Caco-2 (cell line): ENCODE data around the gene PANX1. TPM values are rescaled to one million over a fixed set of nuclear protein-coding genes. Genes with fewer than 3 reads are reported as not detected.
A peak's percentile ranks its signal among the peaks of the same experiment; 100 is the strongest.

Source experiments
- BruUV-seq: library from RNA; stranded (reverse); fragments of 400-500 nt; replicated peaks from 2 replicates; lab custom pipeline; 2021; lab: Mats Ljungman, UMichigan
- CTCF ChIA-PET: fragments of 300-600 bp; sonication (Branson Sonifier 250); formaldehyde crosslinking; loops from one replicate; lab custom pipeline; 2022; ENCODE audit warnings: antibody characterized with exemption; lab: Charles Lee
- POLR2A ChIA-PET: fragments of 300-600 bp; sonication (Branson Sonifier 250); formaldehyde crosslinking; loops from one replicate; lab custom pipeline; 2022; ENCODE audit warnings: antibody characterized with exemption; lab: Charles Lee
- DNase-seq, 2 experiments: peaks; one replicate each; pipeline versions ENCODE4 v3.0.0 to v3.0.0-alpha.2; 2020 to 2022
- H3K27me3 ChIP-seq: replicated peaks from 2 replicates; pipeline ENCODE4 v1.6.0; 2011; ENCODE audit warnings: low read length; ENCODE audit not compliant: control insufficient read depth, insufficient read depth
- H3K36me3 ChIP-seq: 2 replicates; pipeline ENCODE4 v1.5.1; 2011; ENCODE audit warnings: low read length; ENCODE audit not compliant: control insufficient read depth, insufficient read depth
- H3K4me1 ChIP-seq: fragments of 250-450 bp; sonication (Bioruptor Pico); 2 replicates; pipeline ENCODE4 v1.5.1; 2020; ENCODE audit warnings: mild to moderate bottlenecking
- H3K4me3 ChIP-seq: 2 replicates; pipeline ENCODE4 v1.5.1; 2011; ENCODE audit warnings: low read depth, mild to moderate bottlenecking, control low read depth, low read length
- H3K9me3 ChIP-seq: fragments of 250-450 bp; sonication (Bioruptor Pico); 2 replicates; pipeline ENCODE4 v1.5.1; 2020; ENCODE audit warnings: mild to moderate bottlenecking, moderate library complexity
- H3K27ac Mint-ChIP-seq: one replicate; pipeline ENCODE4 v1.8.0; 2022; ENCODE audit warnings: mixed read lengths; ENCODE audit not compliant: unreplicated experiment
- H3K27me3 Mint-ChIP-seq: one replicate; pipeline ENCODE4 v1.8.0; 2022; ENCODE audit warnings: mixed read lengths; ENCODE audit not compliant: insufficient read depth, unreplicated experiment
- H3K36me3 Mint-ChIP-seq: one replicate; pipeline ENCODE4 v1.8.0; 2022; ENCODE audit warnings: mild to moderate bottlenecking, mixed read lengths; ENCODE audit not compliant: insufficient read depth, unreplicated experiment
- H3K4me1 Mint-ChIP-seq: one replicate; pipeline ENCODE4 v1.8.0; 2022; ENCODE audit warnings: low read depth, mixed read lengths; ENCODE audit not compliant: unreplicated experiment
- H3K4me3 Mint-ChIP-seq: one replicate; pipeline ENCODE4 v1.8.0; 2022; ENCODE audit warnings: mild to moderate bottlenecking, moderate library complexity, mixed read lengths; ENCODE audit not compliant: unreplicated experiment
- H3K9me3 Mint-ChIP-seq: one replicate; pipeline ENCODE4 v1.8.0; 2022; ENCODE audit warnings: mixed read lengths; ENCODE audit not compliant: unreplicated experiment
- CTCF ChIP-seq, 2 experiments: fragments of 200-600 bp in 1 of 2; IDR thresholded peaks; 1 replicate in 1 of 2; 2 replicates in 1 of 2; pipeline versions ENCODE4 v1.5.1 to v1.8.0; 2011 to 2022; ENCODE audit warnings: antibody characterized with exemption in 1 of 2, control low read depth in 1 of 2, inconsistent platforms in 1 of 2, low read depth in 1 of 2, low read length in 1 of 2, mild to moderate bottlenecking in 1 of 2, moderate library complexity in 1 of 2; ENCODE audit not compliant: insufficient read depth in 1 of 2, severe bottlenecking in 1 of 2, unreplicated experiment in 1 of 2
- intact Hi-C: fragments of 100-400 bp; cut with micrococcal nuclease; formaldehyde crosslinking; loops from one replicate; pipeline ENCODE4 v1.10.0; 2022; ENCODE audit not compliant: unreplicated experiment
- total RNA-seq: library from RNA; stranded (reverse); gene quantifications from 2 replicates; pipeline ENCODE4 v1.2.3, GENCODE V29; 2022

The PANX1 gene
- total RNA-seq, 1 experiment from 2014 or later = 33.1 TPM

- BruUV-seq = no TSS peak
Observed at GRCh38 chr11:94088906-94089305, 39.7 kb upstream of the PANX1 start.

GRCh38 chr11:94089341-94089740, 39.3 kb upstream of the PANX1 start:
- Histone ChIP-seq H3K9me3 (peaks cover 4% of the 10 kb centered on the region; the same call in 1 of the 2 replicates), H3K36me3 (no peaks in the 10 kb centered on the region)
- POLR2A ChIA-PET = no interaction called here

More at GRCh38 chr11:94088906-94089305, 39.7 kb upstream of the PANX1 start:
- Mint-ChIP-seq H3K4me3 (no peak overlapping the region), H3K4me1 (peaks cover 32% of the 10 kb centered on the region), H3K27me3 (no peaks in the 10 kb centered on the region), H3K9me3 (peaks cover 38% of the 10 kb centered on the region), H3K36me3 (no peaks in the 10 kb centered on the region), H3K27ac (peak overlapping the region; percentile 65)
- intact Hi-C loops = no loop called here
- ChIA-PET POLR2A (no interaction called here), CTCF (no interaction called here)
- no peaks in the 10 kb centered on the region for H3K27me3 ChIP-seq
- peaks cover 31% of the 10 kb centered on the region for H3K4me1 ChIP-seq
- no peak for DNase-seq
- peaks cover 4% of the 10 kb centered on the region; the same call in 1 of the 2 replicates for H3K9me3 ChIP-seq
- H3K4me3 ChIP-seq = no peak overlapping the region
- no peak for TF ChIP-seq CTCF (IDR thresholded peaks at IDR 0.05; ENCODE audit: insufficient read depth in 1 of 2, low read depth in 1 of 2, low read length in 1 of 2, severe bottlenecking in 1 of 2, unreplicated experiment in 1 of 2)
- no peaks in the 10 kb centered on the region for H3K36me3 ChIP-seq

GRCh38 chr11:94090401-94090800, 38.2 kb upstream of the PANX1 start:
- DNase-seq = peak; percentile 44 to 76
- H3K36me3 ChIP-seq = no peaks in the 10 kb centered on the region
- no peaks in the 10 kb centered on the region for H3K27me3 ChIP-seq
- Mint-ChIP-seq H3K9me3 (peaks cover 38% of the 10 kb centered on the region), H3K27me3 (no peaks in the 10 kb centered on the region), H3K4me3 (no peak overlapping the region), H3K4me1 (peaks cover 32% of the 10 kb centered on the region), H3K27ac (peak overlapping the region; percentile 12), H3K36me3 (no peaks in the 10 kb centered on the region)
- POLR2A ChIA-PET = no interaction called here
- no TSS peak for BruUV-seq
- TF ChIP-seq CTCF (IDR thresholded peaks at IDR 0.05; ENCODE audit: insufficient read depth in 1 of 2, low read depth in 1 of 2, low read length in 1 of 2, severe bottlenecking in 1 of 2, unreplicated experiment in 1 of 2) = no peak
- peaks cover 31% of the 10 kb centered on the region for H3K4me1 ChIP-seq
- intact Hi-C loops = loop anchor here (2.0 kb wide), 1 partner anchor 38 kb away; the partner anchor contains the start of gene PANX1
- H3K9me3 ChIP-seq = peaks cover 4% of the 10 kb centered on the region; the same call in 1 of the 2 replicates
- CTCF ChIA-PET = interaction anchor here (0.7 kb wide), 1 partner anchor 195 kb away, joined by 3 read pairs; no protein-coding TSS in a partner anchor
- H3K4me3 ChIP-seq = no peak overlapping the region

More at GRCh38 chr11:94089341-94089740, 39.3 kb upstream of the PANX1 start:
- Mint-ChIP-seq H3K9me3 (peaks cover 38% of the 10 kb centered on the region), H3K4me1 (peaks cover 32% of the 10 kb centered on the region), H3K27ac (peak overlapping the region; percentile 65), H3K36me3 (no peaks in the 10 kb centered on the region), H3K4me3 (no peak overlapping the region), H3K27me3 (no peaks in the 10 kb centered on the region)
- no peak for TF ChIP-seq CTCF (IDR thresholded peaks at IDR 0.05; ENCODE audit: insufficient read depth in 1 of 2, low read depth in 1 of 2, low read length in 1 of 2, severe bottlenecking in 1 of 2, unreplicated experiment in 1 of 2)
- peaks cover 31% of the 10 kb centered on the region for H3K4me1 ChIP-seq
- no peaks in the 10 kb centered on the region for H3K27me3 ChIP-seq
- CTCF ChIA-PET = no interaction called here
- H3K4me3 ChIP-seq = no peak overlapping the region
- no TSS peak for BruUV-seq
- intact Hi-C loops = no loop called here
- DNase-seq = no peak
